ENCODE results near the gene HEXB.
"Not testable (repeated sequence)": the region's sequence is repeated elsewhere in the genome, so short reads cannot be mapped to it uniquely, and the experiment has no call there.

Gene HEXB

GRCh38 chr5:74660140-74660539, 24.9 kb upstream of the HEXB start:
- DNase-seq = no peak

- no peak for DNase-seq
Measured at GRCh38 chr5:74660873-74661272, 24.2 kb upstream of the HEXB start.

- no peak for DNase-seq
Measured at GRCh38 chr5:74664551-74664950, 20.5 kb upstream of the HEXB start.

GRCh38 chr5:74665273-74665672, 19.8 kb upstream of the HEXB start:
- DNase-seq = no peak

- no peak for DNase-seq
Measured at GRCh38 chr5:74665816-74666215, 19.2 kb upstream of the HEXB start.

GRCh38 chr5:74667396-74667795, 17.6 kb upstream of the HEXB start:
- DNase-seq = no peak

GRCh38 chr5:74669821-74670220, 15.2 kb upstream of the HEXB start:
- no peak for DNase-seq

GRCh38 chr5:74670396-74671038, 14.5 kb upstream of the HEXB start:
- DNase-seq = no peak

- DNase-seq = no peak
Measured at GRCh38 chr5:74672215-74672877, 12.7 kb upstream of the HEXB start.

- DNase-seq = peak; percentile 73
Measured at GRCh38 chr5:74673011-74673790, 11.8 kb upstream of the HEXB start.

GRCh38 chr5:74676466-74676865, 8.6 kb upstream of the HEXB start:
- DNase-seq = not testable (repeated sequence)

- DNase-seq = not testable (repeated sequence)
Measured at GRCh38 chr5:74678123-74678522, 6.9 kb upstream of the HEXB start.

GRCh38 chr5:74679300-74679699, 5.7 kb upstream of the HEXB start:
- not testable (repeated sequence) for DNase-seq

- DNase-seq = no peak
Measured at GRCh38 chr5:74679966-74680365, 5.1 kb upstream of the HEXB start.

GRCh38 chr5:74685979-74686631, 1.1 kb downstream of the HEXB start:
- no peak for DNase-seq

- DNase-seq = no peak
Measured at GRCh38 chr5:74686962-74687751, 2.1 kb downstream of the HEXB start.

- no peak for DNase-seq
Measured at GRCh38 chr5:74693191-74693590, 8.2 kb downstream of the HEXB start.

- no peak for DNase-seq
Measured at GRCh38 chr5:74717596-74717995, 32.6 kb downstream of the HEXB start.

GRCh38 chr5:74722271-74722670, 37.2 kb downstream of the HEXB start:
- DNase-seq = no peak

- no peak for DNase-seq
Measured at GRCh38 chr5:74725331-74725730, 40.3 kb downstream of the HEXB start.

GRCh38 chr5:74736759-74737158, 51.7 kb downstream of the HEXB start:
- DNase-seq = peak; percentile 41

GRCh38 chr5:74738406-74738805, 53.4 kb downstream of the HEXB start:
- no peak for DNase-seq

GRCh38 chr5:74748742-74749141, 63.7 kb downstream of the HEXB start:
- DNase-seq = not testable (repeated sequence)

Data from midbrain (tissue), 1 donor.